ENCODE results near the gene SHC4.

Gene SHC4

GRCh38 chr15:48803877-48804276, 159.8 kb downstream of the SHC4 start:
- WGBS (ENCODE audit: extremely low coverage, insufficient coverage, insufficient read length): no CpG with 5 or more reads among the region's 2 CpGs
- H2BK5ac ChIP-seq (ENCODE audit: low read depth, low read length, poor library complexity): no peak overlapping the region
- no peak for DNase-seq

GRCh38 chr15:48802867-48803266, 160.9 kb downstream of the SHC4 start:
- Histone ChIP-seq H3K4me1 (ENCODE audit: control insufficient read depth in 1 of 2, insufficient read depth in 2 of 2, low read length in 2 of 2) (no peaks in the 10 kb centered on the region), H3K27ac (ENCODE audit: low read depth, low read length) (no peak overlapping the region), H3K27me3 (ENCODE audit: insufficient read depth, low read length) (no peaks in the 10 kb centered on the region), H4K8ac (ENCODE audit: low read depth, low read length) (no peak overlapping the region), H3K9me3 (ENCODE audit: insufficient read depth, low read depth, low read length) (no peaks in the 10 kb centered on the region), H3K36me3 (ENCODE audit: control insufficient read depth in 1 of 2, insufficient read depth in 2 of 2, low read length in 2 of 2) (peaks cover 0 to 2% of the 10 kb centered on the region in 2 experiments), H3K79me2 (ENCODE audit: control insufficient read depth, insufficient read depth, low read length, poor library complexity) (no peaks in the 10 kb centered on the region), H2BK5ac (ENCODE audit: low read depth, low read length, poor library complexity) (no peak overlapping the region), H3K4ac (ENCODE audit: low read depth, low read length) (no peak overlapping the region), H3K23ac (ENCODE audit: low read length) (no peak overlapping the region), H2BK12ac (ENCODE audit: low read length) (no peak overlapping the region), H2BK120ac (ENCODE audit: insufficient read depth, low read length, poor library complexity) (no peak overlapping the region), H2AK5ac (ENCODE audit: low read length) (no peak overlapping the region), H4K91ac (ENCODE audit: low read depth, low read length) (no peak overlapping the region), H3K18ac (ENCODE audit: low read length) (no peak overlapping the region), H3K14ac (ENCODE audit: low read length) (no peak overlapping the region), H3K79me1 (ENCODE audit: low read length) (no peaks in the 10 kb centered on the region), H3K4me3 (ENCODE audit: low read depth, low read length) (no peak overlapping the region), H3K9ac (ENCODE audit: low read length) (no peak overlapping the region), H4K12ac (ENCODE audit: low read depth, low read length) (no peak overlapping the region), H2AFZ (ENCODE audit: insufficient read depth, low read length, poor library complexity) (no peak overlapping the region), H3K4me2 (ENCODE audit: low read length) (no peak overlapping the region)
- peak; percentile 51 to 76 for DNase-seq

More at GRCh38 chr15:48803877-48804276, 159.8 kb downstream of the SHC4 start:
- no peak overlapping the region for H3K4me3 ChIP-seq (ENCODE audit: low read depth, low read length)
- no peaks in the 10 kb centered on the region for H3K9me3 ChIP-seq (ENCODE audit: insufficient read depth, low read depth, low read length)
- H2BK12ac ChIP-seq (ENCODE audit: low read length): no peak overlapping the region
- H4K8ac ChIP-seq (ENCODE audit: low read depth, low read length): no peak overlapping the region
- no peak overlapping the region for H3K14ac ChIP-seq (ENCODE audit: low read length)
- peaks cover 0 to 2% of the 10 kb centered on the region in 2 experiments for H3K36me3 ChIP-seq (ENCODE audit: control insufficient read depth in 1 of 2, insufficient read depth in 2 of 2, low read length in 2 of 2)
- no peak overlapping the region for H3K23ac ChIP-seq (ENCODE audit: low read length)
- no peak overlapping the region for H3K4ac ChIP-seq (ENCODE audit: low read depth, low read length)
- no peak overlapping the region for H2BK120ac ChIP-seq (ENCODE audit: insufficient read depth, low read length, poor library complexity)
- no peak overlapping the region for H4K91ac ChIP-seq (ENCODE audit: low read depth, low read length)
- no peak overlapping the region for H3K18ac ChIP-seq (ENCODE audit: low read length)
- H4K12ac ChIP-seq (ENCODE audit: low read depth, low read length): no peak overlapping the region
- H3K4me2 ChIP-seq (ENCODE audit: low read length): no peak overlapping the region
- H3K79me1 ChIP-seq (ENCODE audit: low read length): no peaks in the 10 kb centered on the region
- no peak overlapping the region for H2AK5ac ChIP-seq (ENCODE audit: low read length)
- H3K9ac ChIP-seq (ENCODE audit: low read length): no peak overlapping the region
- no peak overlapping the region for H2AFZ ChIP-seq (ENCODE audit: insufficient read depth, low read length, poor library complexity)
- H3K27ac ChIP-seq (ENCODE audit: low read depth, low read length): no peak overlapping the region
- no peaks in the 10 kb centered on the region for H3K27me3 ChIP-seq (ENCODE audit: insufficient read depth, low read length)
- H3K4me1 ChIP-seq (ENCODE audit: control insufficient read depth in 1 of 2, insufficient read depth in 2 of 2, low read length in 2 of 2): no peaks in the 10 kb centered on the region
- H3K79me2 ChIP-seq (ENCODE audit: control insufficient read depth, insufficient read depth, low read length, poor library complexity): no peaks in the 10 kb centered on the region

GRCh38 chr15:48802257-48802656, 161.5 kb downstream of the SHC4 start:
- no peak overlapping the region for H3K4me3 ChIP-seq (ENCODE audit: low read depth, low read length)
- H3K4ac ChIP-seq (ENCODE audit: low read depth, low read length): no peak overlapping the region
- H3K79me1 ChIP-seq (ENCODE audit: low read length): no peaks in the 10 kb centered on the region
- no CpG with 5 or more reads among the region's 3 CpGs for WGBS (ENCODE audit: extremely low coverage, insufficient coverage, insufficient read length)
- no peak overlapping the region for H4K8ac ChIP-seq (ENCODE audit: low read depth, low read length)
- no peak overlapping the region for H3K14ac ChIP-seq (ENCODE audit: low read length)
- no peak overlapping the region for H2BK120ac ChIP-seq (ENCODE audit: insufficient read depth, low read length, poor library complexity)
- no peaks in the 10 kb centered on the region for H3K79me2 ChIP-seq (ENCODE audit: control insufficient read depth, insufficient read depth, low read length, poor library complexity)
- no peak overlapping the region for H4K91ac ChIP-seq (ENCODE audit: low read depth, low read length)
- H3K4me1 ChIP-seq (ENCODE audit: control insufficient read depth in 1 of 2, insufficient read depth in 2 of 2, low read length in 2 of 2): no peaks in the 10 kb centered on the region
- H4K12ac ChIP-seq (ENCODE audit: low read depth, low read length): no peak overlapping the region
- H3K9me3 ChIP-seq (ENCODE audit: insufficient read depth, low read depth, low read length): no peaks in the 10 kb centered on the region
- H2BK5ac ChIP-seq (ENCODE audit: low read depth, low read length, poor library complexity): no peak overlapping the region
- H3K4me2 ChIP-seq (ENCODE audit: low read length): no peak overlapping the region
- no peak overlapping the region for H3K9ac ChIP-seq (ENCODE audit: low read length)
- H3K23ac ChIP-seq (ENCODE audit: low read length): no peak overlapping the region
- H3K27ac ChIP-seq (ENCODE audit: low read depth, low read length): no peak overlapping the region
- no peak for DNase-seq
- no peak overlapping the region for H3K18ac ChIP-seq (ENCODE audit: low read length)
- H3K27me3 ChIP-seq (ENCODE audit: insufficient read depth, low read length): no peaks in the 10 kb centered on the region
- H2AFZ ChIP-seq (ENCODE audit: insufficient read depth, low read length, poor library complexity): no peak overlapping the region
- H2BK12ac ChIP-seq (ENCODE audit: low read length): no peak overlapping the region
- no peak overlapping the region for H2AK5ac ChIP-seq (ENCODE audit: low read length)
- H3K36me3 ChIP-seq (ENCODE audit: control insufficient read depth in 1 of 2, insufficient read depth in 2 of 2, low read length in 2 of 2): peaks cover 0 to 3% of the 10 kb centered on the region in 2 experiments

GRCh38 chr15:48800811-48801455, 162.8 kb downstream of the SHC4 start:
- Histone ChIP-seq H4K8ac (ENCODE audit: low read depth, low read length) (no peak overlapping the region), H3K9ac (ENCODE audit: low read length) (no peak overlapping the region), H2BK120ac (ENCODE audit: insufficient read depth, low read length, poor library complexity) (no peak overlapping the region), H3K36me3 (ENCODE audit: control insufficient read depth in 1 of 2, insufficient read depth in 2 of 2, low read length in 2 of 2) (peaks cover 0 to 3% of the 10 kb centered on the region in 2 experiments), H3K4me2 (ENCODE audit: low read length) (no peak overlapping the region), H3K4me3 (ENCODE audit: low read depth, low read length) (no peak overlapping the region), H3K9me3 (ENCODE audit: insufficient read depth, low read depth, low read length) (no peaks in the 10 kb centered on the region), H3K27me3 (ENCODE audit: insufficient read depth, low read length) (no peaks in the 10 kb centered on the region), H3K23ac (ENCODE audit: low read length) (no peak overlapping the region), H4K91ac (ENCODE audit: low read depth, low read length) (no peak overlapping the region), H3K4ac (ENCODE audit: low read depth, low read length) (no peak overlapping the region), H3K27ac (ENCODE audit: low read depth, low read length) (no peak overlapping the region), H3K14ac (ENCODE audit: low read length) (no peak overlapping the region), H2BK5ac (ENCODE audit: low read depth, low read length, poor library complexity) (no peak overlapping the region), H2BK12ac (ENCODE audit: low read length) (no peak overlapping the region), H2AFZ (ENCODE audit: insufficient read depth, low read length, poor library complexity) (no peak overlapping the region), H3K18ac (ENCODE audit: low read length) (no peak overlapping the region), H3K79me1 (ENCODE audit: low read length) (no peaks in the 10 kb centered on the region), H3K79me2 (ENCODE audit: control insufficient read depth, insufficient read depth, low read length, poor library complexity) (no peaks in the 10 kb centered on the region), H4K12ac (ENCODE audit: low read depth, low read length) (no peak overlapping the region), H2AK5ac (ENCODE audit: low read length) (no peak overlapping the region), H3K4me1 (ENCODE audit: control insufficient read depth in 1 of 2, insufficient read depth in 2 of 2, low read length in 2 of 2) (no peaks in the 10 kb centered on the region)
- peak in 1 of 2 donors; percentile 76 for DNase-seq
- WGBS (ENCODE audit: extremely low coverage, insufficient coverage, insufficient read length): no CpG with 5 or more reads among the region's 4 CpGs
